Gastrocnemius medialis (tissue), 4 donors: Measurements from ENCODE around the gene NEK8. TPM values are rescaled to one million over a fixed set of nuclear protein-coding genes. Genes with fewer than 3 reads are reported as not detected.
A peak's percentile ranks its signal among the peaks of the same experiment; 100 is the strongest.

Source experiments
- ATAC-seq, 2 donors: fragments of 150-250 bp; one replicate each; pipeline ENCODE4 v1.9.1; 2016
- DNase-seq, 2 donors: peaks; one replicate each; pipeline ENCODE4 v3.0.0-alpha.2; 2019
- H3K27ac ChIP-seq, 4 donors: fragments of 200-600 bp; sonication (generic); 1 replicate in 1 of 4; 2 replicates in 3 of 4; pipeline ENCODE4 v1.5.1; 2016 to 2018; ENCODE audit warnings: mild to moderate bottlenecking in 2 of 4, moderate library complexity in 1 of 4
- H3K27me3 ChIP-seq, 3 donors: fragments of 200-600 bp; sonication (generic) in 2 of 3; 1 replicate in 1 of 3; 2 replicates in 2 of 3; pipeline versions ENCODE4 v1.5.1 to v1.6.0; 2016 to 2019; ENCODE audit warnings: mild to moderate bottlenecking in 1 of 3, moderate library complexity in 1 of 3
- H3K36me3 ChIP-seq, 2 donors: fragments of 200-600 bp; sonication (generic) in 1 of 2; one replicate each; pipeline ENCODE4 v1.5.1; 2017 to 2018
- H3K4me1 ChIP-seq, 2 donors: fragments of 200-600 bp; sonication (generic) in 1 of 2; one replicate each; pipeline ENCODE4 v1.5.1; 2016 to 2017; ENCODE audit warnings: mild to moderate bottlenecking in 2 of 2
- H3K4me3 ChIP-seq, 4 donors: fragments of 200-600 bp; sonication (generic) in 3 of 4; 1 replicate in 1 of 4; 2 replicates in 3 of 4; pipeline ENCODE4 v1.5.1; 2016 to 2019; ENCODE audit warnings: mild to moderate bottlenecking in 2 of 4
- H3K9me3 ChIP-seq, 3 donors: fragments of 200-600 bp; sonication (generic) in 2 of 3; 1 replicate in 1 of 3; 2 replicates in 2 of 3; pipeline ENCODE4 v1.5.1; 2016 to 2019
- CTCF ChIP-seq, 5 experiments: fragments of 450-650 bp in 3 of 5; fragments of 200-600 bp in 2 of 5; sonication (generic) in 2 of 5; IDR thresholded peaks in 4 of 5; conservative IDR thresholded peaks in 1 of 5; 1 replicate in 4 of 5; 2 replicates in 1 of 5; pipeline ENCODE4 v1.5.1; 2016 to 2019; ENCODE audit warnings: antibody characterized with exemption in 5 of 5, mild to moderate bottlenecking in 3 of 5, moderate library complexity in 3 of 5
- POLR2A ChIP-seq, 2 donors: fragments of 450-650 bp; IDR thresholded peaks; one replicate each; pipeline ENCODE4 v1.6.1; 2017; ENCODE audit warnings: antibody characterized with exemption in 2 of 2, mild to moderate bottlenecking in 2 of 2, moderate library complexity in 2 of 2
- in situ Hi-C, 4 donors: fragments of 200-750 bp; cut with MboI; loops; one replicate each; pipeline versions ENCODE4 v1.15.0 to v1.8.0; 2017; ENCODE audit warnings: low sequenced_read_pairs in 4 of 4
- intact Hi-C: fragments of 100-400 bp; cut with DNase I; formaldehyde crosslinking; loops from one replicate; pipeline ENCODE4 v1.15.1; 2023; ENCODE audit warnings: low total_unique reads
- total RNA-seq, 4 donors: library from RNA; depleted of rRNA; stranded (reverse); fragments of >200 nt; gene quantifications; one replicate each; pipeline versions ENCODE4 v1.1.0 to v1.2.3, GENCODE V29; 2016

Gene NEK8
- total RNA-seq, 4 donors from 2014 or later = 1.3 to 8.1 (median 1.9) TPM

GRCh38 chr17:28726627-28727491 lies 1.7 kb upstream of the NEK8 start:
- Histone ChIP-seq H3K27ac (peak overlapping the region; percentile 56 to 99 (median 98)), H3K4me3 (peak overlapping the region; percentile 70 to 92 (median 80)), H3K4me1 (peaks cover 30 to 32% of the 10 kb centered on the region in 2 donors), H3K27me3 (no peaks in the 10 kb centered on the region), H3K36me3 (peaks cover 6 to 30% of the 10 kb centered on the region in 2 donors), H3K9me3 (no peaks in the 10 kb centered on the region)
- ATAC-seq (peak; percentile 59 to 65), DNase-seq (peak; percentile 77 to 82)
- no peak for TF ChIP-seq POLR2A (IDR thresholded peaks at IDR 0.05)
- TF ChIP-seq CTCF (IDR thresholded peaks at IDR 0.05 in 4 of 5, conservative IDR thresholded peaks at IDR 0.05 in 1 of 5) = peak; percentile 98 to 100 (median 99)
- intact Hi-C loops (loop anchor here (1.0 to 5.0 kb wide), 5 partner anchors 16 to 385 kb away; partner anchors contain the start of gene FLOT2), in situ Hi-C loops (no loop called here)

GRCh38 chr17:28729950-28730330 lies 1.4 kb downstream of the NEK8 start:
- Histone ChIP-seq H3K36me3 (no peaks in the 10 kb centered on the region), H3K9me3 (no peaks in the 10 kb centered on the region), H3K4me1 (peaks cover 19 to 24% of the 10 kb centered on the region in 2 donors), H3K27ac (no peak overlapping the region), H3K4me3 (no peak overlapping the region), H3K27me3 (no peaks in the 10 kb centered on the region)
- intact Hi-C loops = loop anchor here (2.0 to 5.0 kb wide), 4 partner anchors 32 to 382 kb away; partner anchors contain the start of gene FLOT2
- in situ Hi-C loops = no loop called here
- DNase-seq (no peak), ATAC-seq (no peak)
- no peak for TF ChIP-seq POLR2A (IDR thresholded peaks at IDR 0.05)
- no peak for TF ChIP-seq CTCF (IDR thresholded peaks at IDR 0.05 in 4 of 5, conservative IDR thresholded peaks at IDR 0.05 in 1 of 5)

GRCh38 chr17:28733346-28733745 lies 4.8 kb downstream of the NEK8 start:
- Histone ChIP-seq H3K4me1 (peaks cover 0 to 9% of the 10 kb centered on the region in 2 donors), H3K27ac (no peak overlapping the region), H3K4me3 (no peak overlapping the region), H3K9me3 (no peaks in the 10 kb centered on the region), H3K27me3 (no peaks in the 10 kb centered on the region), H3K36me3 (no peaks in the 10 kb centered on the region)
- no peak for TF ChIP-seq CTCF (IDR thresholded peaks at IDR 0.05 in 4 of 5, conservative IDR thresholded peaks at IDR 0.05 in 1 of 5)
- no peak for TF ChIP-seq POLR2A (IDR thresholded peaks at IDR 0.05)
- intact Hi-C loops = no loop called here
- DNase-seq (no peak), ATAC-seq (no peak)
- in situ Hi-C loops = no loop called here

GRCh38 chr17:28734712-28735241 lies 6.2 kb downstream of the NEK8 start:
- no peak overlapping the region for H3K4me3 ChIP-seq
- no peaks in the 10 kb centered on the region for H3K27me3 ChIP-seq
- H3K36me3 ChIP-seq = no peaks in the 10 kb centered on the region
- no peak for ATAC-seq
- TF ChIP-seq POLR2A (IDR thresholded peaks at IDR 0.05) = no peak
- TF ChIP-seq CTCF (IDR thresholded peaks at IDR 0.05 in 4 of 5, conservative IDR thresholded peaks at IDR 0.05 in 1 of 5) = no peak
- no peaks in the 10 kb centered on the region for H3K9me3 ChIP-seq
- in situ Hi-C loops = no loop called here
- peaks cover 0 to 5% of the 10 kb centered on the region in 2 donors for H3K4me1 ChIP-seq
- no peak for DNase-seq
- peak overlapping the region in 1 of 4 donors; percentile 2 for H3K27ac ChIP-seq
- intact Hi-C loops = no loop called here
